ENCODE data around the gene NGLY1. TPM values are rescaled to one million over a fixed set of nuclear protein-coding genes. Genes with fewer than 3 reads are reported as not detected.

NGLY1 gene
- total RNA-seq, 2 experiments from 2014 or later = 64.3 to 65.6 TPM

GRCh38 chr3:25782636-25782937, 656 bp downstream of the NGLY1 start:
- peak overlapping the region; percentile 90 for H3K4me3 Mint-ChIP-seq
- POLR2A ChIA-PET = interaction anchor here (0.6 to 1.7 kb wide), 5 partner anchors 11 to 119 kb away, joined by 3 to 9 read pairs (median 5); no protein-coding TSS in a partner anchor
- DNase-seq (no peak), ATAC-seq (no peak)
- H3K4me1 Mint-ChIP-seq (ENCODE audit: low read depth) = peaks cover 39% of the 10 kb centered on the region
- H3K27ac Mint-ChIP-seq = peak overlapping the region; percentile 88
- CTCF ChIA-PET = interaction anchor here (1.0 to 3.2 kb wide), 4 partner anchors 10 to 134 kb away, joined by 3 to 22 read pairs (median 3); no protein-coding TSS in a partner anchor
- no peaks in the 10 kb centered on the region for H3K9me3 Mint-ChIP-seq (ENCODE audit: insufficient read depth)
- H3K27me3 Mint-ChIP-seq (ENCODE audit: low read depth) = no peaks in the 10 kb centered on the region
- H3K36me3 Mint-ChIP-seq (ENCODE audit: low read depth) = peaks cover 21% of the 10 kb centered on the region

DNA sequence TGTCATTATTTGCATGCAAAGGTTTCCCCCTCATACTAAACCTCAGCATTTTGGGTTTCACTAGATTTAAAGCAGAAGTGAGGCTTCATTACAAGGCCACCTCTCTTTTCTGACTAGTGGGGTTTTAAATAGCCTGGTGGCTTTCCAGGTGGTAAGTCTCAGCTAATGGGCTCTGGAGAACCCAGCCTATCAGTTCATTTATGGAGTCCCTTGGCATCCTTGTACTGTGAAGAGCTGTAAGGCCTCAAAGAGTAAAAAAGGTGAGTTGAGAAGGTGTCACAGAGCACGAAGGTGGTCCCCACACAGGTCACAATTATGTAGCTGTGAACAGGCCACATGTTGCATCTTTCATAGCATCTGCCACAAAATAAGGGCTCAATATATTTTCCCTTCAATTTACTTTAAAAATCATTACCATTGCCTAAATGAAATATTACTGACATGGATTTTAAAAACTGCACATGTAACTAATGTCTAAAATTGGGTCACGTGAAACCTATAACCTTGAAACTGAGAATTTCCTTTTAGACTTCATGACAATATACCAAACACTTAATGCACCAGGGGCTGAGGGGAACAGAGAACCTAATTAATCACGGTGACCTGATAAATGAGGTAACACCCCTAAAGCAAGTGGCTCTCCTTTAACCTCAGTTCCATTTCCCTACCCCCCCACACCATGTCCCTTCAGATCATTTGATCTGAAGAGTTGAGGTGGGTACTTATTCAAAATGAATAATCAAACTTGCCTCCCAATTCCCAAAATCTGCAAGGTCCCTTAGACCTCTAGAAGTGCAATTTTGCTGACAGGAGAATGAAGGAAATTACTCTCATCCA, 1.3 kb downstream of the NGLY1 start:
- no peak for ATAC-seq
- CTCF ChIA-PET = interaction anchor here (1.8 kb wide), 1 partner anchor 134 kb away, joined by 13 read pairs; no protein-coding TSS in a partner anchor
- POLR2A ChIA-PET = no interaction called here
- Mint-ChIP-seq H3K9me3 (ENCODE audit: insufficient read depth) (no peaks in the 10 kb centered on the region), H3K4me1 (ENCODE audit: low read depth) (peaks cover 42% of the 10 kb centered on the region), H3K27me3 (ENCODE audit: low read depth) (no peaks in the 10 kb centered on the region), H3K4me3 (peak overlapping the region; percentile 90), H3K36me3 (ENCODE audit: low read depth) (peaks cover 25% of the 10 kb centered on the region), H3K27ac (peak overlapping the region; percentile 88)
- DNase-seq = no peak

GRCh38 chr3:25781145-25781757, 2.0 kb downstream of the NGLY1 start:
- ChIA-PET POLR2A (no interaction called here), CTCF (interaction anchor here (1.5 to 1.8 kb wide), 2 partner anchors 32 to 133 kb away, joined by 3 to 13 read pairs; no protein-coding TSS in a partner anchor)
- Mint-ChIP-seq H3K4me1 (ENCODE audit: low read depth) (peaks cover 42% of the 10 kb centered on the region), H3K4me3 (peak overlapping the region; percentile 90), H3K36me3 (ENCODE audit: low read depth) (peaks cover 32% of the 10 kb centered on the region), H3K27ac (no peak overlapping the region), H3K9me3 (ENCODE audit: insufficient read depth) (no peaks in the 10 kb centered on the region), H3K27me3 (ENCODE audit: low read depth) (no peaks in the 10 kb centered on the region)
- DNase-seq (no peak), ATAC-seq (no peak)

GRCh38 chr3:25780618-25781017, 2.6 kb downstream of the NGLY1 start:
- no peak overlapping the region for H3K4me3 Mint-ChIP-seq
- H3K9me3 Mint-ChIP-seq (ENCODE audit: insufficient read depth) = no peaks in the 10 kb centered on the region
- H3K4me1 Mint-ChIP-seq (ENCODE audit: low read depth) = peaks cover 42% of the 10 kb centered on the region
- CTCF ChIA-PET = interaction anchor here (1.5 to 1.8 kb wide), 2 partner anchors 31 to 133 kb away, joined by 3 to 13 read pairs; no protein-coding TSS in a partner anchor
- no peak for DNase-seq
- H3K27ac Mint-ChIP-seq = no peak overlapping the region
- POLR2A ChIA-PET = no interaction called here
- H3K27me3 Mint-ChIP-seq (ENCODE audit: low read depth) = no peaks in the 10 kb centered on the region
- H3K36me3 Mint-ChIP-seq (ENCODE audit: low read depth) = peaks cover 37% of the 10 kb centered on the region
- ATAC-seq = no peak

GRCh38 chr3:25775936-25776335, 7.3 kb downstream of the NGLY1 start:
- Mint-ChIP-seq H3K27ac (no peak overlapping the region), H3K27me3 (ENCODE audit: low read depth) (no peaks in the 10 kb centered on the region), H3K4me3 (no peak overlapping the region), H3K36me3 (ENCODE audit: low read depth) (peaks cover 71% of the 10 kb centered on the region), H3K9me3 (ENCODE audit: insufficient read depth) (peaks cover 27% of the 10 kb centered on the region), H3K4me1 (ENCODE audit: low read depth) (peaks cover 14% of the 10 kb centered on the region)
- ChIA-PET CTCF (no interaction called here), POLR2A (no interaction called here)
- ATAC-seq = no peak
- no peak for DNase-seq

DNA sequence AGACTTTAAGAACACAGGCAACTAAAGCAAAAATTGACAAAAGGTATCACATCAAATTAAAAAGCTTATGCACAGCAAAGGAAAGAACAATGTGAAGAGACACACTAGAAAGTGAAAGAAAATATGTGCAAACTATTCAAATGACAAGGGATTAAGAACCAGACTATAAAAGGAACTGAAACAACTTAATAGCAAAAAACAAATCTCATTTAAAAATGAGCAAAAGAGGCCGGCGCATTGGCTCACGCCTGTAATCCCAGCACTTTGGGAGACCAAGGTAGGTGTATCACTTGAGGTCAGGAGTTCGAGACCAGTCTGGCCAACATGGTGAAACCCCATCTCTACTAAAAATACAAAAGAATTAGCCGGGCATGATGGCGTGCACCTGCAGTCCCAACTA, 14.4 kb downstream of the NGLY1 start:
- CTCF ChIA-PET = no interaction called here
- Mint-ChIP-seq H3K9me3 (ENCODE audit: insufficient read depth) (peaks cover 20% of the 10 kb centered on the region), H3K27me3 (ENCODE audit: low read depth) (no peaks in the 10 kb centered on the region), H3K36me3 (ENCODE audit: low read depth) (peaks cover 70% of the 10 kb centered on the region), H3K4me1 (ENCODE audit: low read depth) (peaks cover 5% of the 10 kb centered on the region), H3K4me3 (no peak overlapping the region), H3K27ac (no peak overlapping the region)
- POLR2A ChIA-PET = no interaction called here
- no peak for ATAC-seq
- DNase-seq = no peak

GRCh38 chr3:25751725-25752124, 31.5 kb downstream of the NGLY1 start:
- ATAC-seq (no peak), DNase-seq (no peak)
- no peaks in the 10 kb centered on the region for H3K9me3 Mint-ChIP-seq (ENCODE audit: insufficient read depth)
- H3K36me3 Mint-ChIP-seq (ENCODE audit: low read depth) = peaks cover 66% of the 10 kb centered on the region
- H3K4me3 Mint-ChIP-seq = no peak overlapping the region
- POLR2A ChIA-PET = interaction anchor here (0.6 kb wide), 1 partner anchor 32 kb away, joined by 3 read pairs; the partner anchor contains the start of gene NGLY1
- no peaks in the 10 kb centered on the region for H3K4me1 Mint-ChIP-seq (ENCODE audit: low read depth)
- CTCF ChIA-PET = no interaction called here
- H3K27me3 Mint-ChIP-seq (ENCODE audit: low read depth) = no peaks in the 10 kb centered on the region
- H3K27ac Mint-ChIP-seq = no peak overlapping the region

- Mint-ChIP-seq H3K4me1 (ENCODE audit: low read depth) (no peaks in the 10 kb centered on the region), H3K27ac (no peak overlapping the region), H3K9me3 (ENCODE audit: insufficient read depth) (no peaks in the 10 kb centered on the region), H3K27me3 (ENCODE audit: low read depth) (no peaks in the 10 kb centered on the region), H3K4me3 (no peak overlapping the region), H3K36me3 (ENCODE audit: low read depth) (peaks cover 65% of the 10 kb centered on the region)
- no peak for ATAC-seq
- ChIA-PET POLR2A (interaction anchor here (0.6 kb wide), 1 partner anchor 32 kb away, joined by 3 read pairs; the partner anchor contains the start of gene NGLY1), CTCF (no interaction called here)
- DNase-seq = no peak
Measured at GRCh38 chr3:25751048-25751447, 32.2 kb downstream of the NGLY1 start.

- H3K27ac Mint-ChIP-seq = no peak overlapping the region
- peaks cover 69% of the 10 kb centered on the region for H3K36me3 Mint-ChIP-seq (ENCODE audit: low read depth)
- H3K27me3 Mint-ChIP-seq (ENCODE audit: low read depth) = no peaks in the 10 kb centered on the region
- ATAC-seq (no peak), DNase-seq (no peak)
- no peaks in the 10 kb centered on the region for H3K4me1 Mint-ChIP-seq (ENCODE audit: low read depth)
- POLR2A ChIA-PET = no interaction called here
- CTCF ChIA-PET = interaction anchor here (1.0 to 1.4 kb wide), 2 partner anchors 9 to 32 kb away, joined by 3 read pairs; no protein-coding TSS in a partner anchor
- H3K9me3 Mint-ChIP-seq (ENCODE audit: insufficient read depth) = no peaks in the 10 kb centered on the region
- no peak overlapping the region for H3K4me3 Mint-ChIP-seq
Measured at GRCh38 chr3:25749031-25749581, 34.1 kb downstream of the NGLY1 start.

GRCh38 chr3:25748189-25748588, 35.1 kb downstream of the NGLY1 start:
- H3K4me1 Mint-ChIP-seq (ENCODE audit: low read depth) = no peaks in the 10 kb centered on the region
- ChIA-PET POLR2A (no interaction called here), CTCF (interaction anchor here (1.0 kb wide), 1 partner anchor 9 kb away, joined by 3 read pairs; no protein-coding TSS in a partner anchor)
- H3K4me3 Mint-ChIP-seq = no peak overlapping the region
- H3K27ac Mint-ChIP-seq = no peak overlapping the region
- DNase-seq (no peak), ATAC-seq (no peak)
- no peaks in the 10 kb centered on the region for H3K9me3 Mint-ChIP-seq (ENCODE audit: insufficient read depth)
- no peaks in the 10 kb centered on the region for H3K27me3 Mint-ChIP-seq (ENCODE audit: low read depth)
- peaks cover 76% of the 10 kb centered on the region for H3K36me3 Mint-ChIP-seq (ENCODE audit: low read depth)

DNA sequence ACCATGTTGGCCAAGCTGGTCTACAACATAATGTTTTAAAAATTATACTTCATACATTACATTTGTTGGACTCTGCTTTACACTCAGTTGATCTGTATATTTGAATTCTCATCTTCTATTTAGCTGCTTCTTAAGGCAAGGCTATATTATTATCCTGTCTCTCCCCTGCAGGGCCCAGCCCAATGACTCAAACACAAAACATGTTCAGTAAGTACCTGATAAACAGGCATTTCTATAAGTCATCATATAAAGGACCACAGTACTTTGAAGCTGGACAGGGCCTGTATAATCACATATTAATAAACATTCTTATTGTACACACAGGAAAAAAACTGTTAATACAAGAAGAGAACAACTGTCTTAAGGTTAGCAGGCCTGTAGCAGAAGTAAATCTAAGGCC, 36.2 kb downstream of the NGLY1 start:
- ATAC-seq (no peak), DNase-seq (no peak)
- ChIA-PET CTCF (no interaction called here), POLR2A (no interaction called here)
- H3K9me3 Mint-ChIP-seq (ENCODE audit: insufficient read depth) = no peaks in the 10 kb centered on the region
- H3K4me3 Mint-ChIP-seq = no peak overlapping the region
- no peak overlapping the region for H3K27ac Mint-ChIP-seq
- no peaks in the 10 kb centered on the region for H3K27me3 Mint-ChIP-seq (ENCODE audit: low read depth)
- peaks cover 78% of the 10 kb centered on the region for H3K36me3 Mint-ChIP-seq (ENCODE audit: low read depth)
- H3K4me1 Mint-ChIP-seq (ENCODE audit: low read depth) = no peaks in the 10 kb centered on the region

GRCh38 chr3:25744470-25744869, 38.8 kb downstream of the NGLY1 start:
- Mint-ChIP-seq H3K4me1 (ENCODE audit: low read depth) (no peaks in the 10 kb centered on the region), H3K36me3 (ENCODE audit: low read depth) (peaks cover 62% of the 10 kb centered on the region), H3K27me3 (ENCODE audit: low read depth) (no peaks in the 10 kb centered on the region), H3K4me3 (no peak overlapping the region), H3K27ac (no peak overlapping the region), H3K9me3 (ENCODE audit: insufficient read depth) (no peaks in the 10 kb centered on the region)
- CTCF ChIA-PET = no interaction called here
- POLR2A ChIA-PET = no interaction called here
- ATAC-seq (no peak), DNase-seq (no peak)

Data from activated CD8-positive, alpha-beta T cell treated with anti-CD3 and anti-CD28 coated beads, Interleukin-2, amount 10 ng/mL, durations not matched to agents 7 days and 5 days (primary cell).